UCSD-AML1 (cell line): ENCODE data around the gene C2orf72.
"Not testable (repeated sequence)": the region's sequence is repeated elsewhere in the genome, so short reads cannot be mapped to it uniquely, and the experiment has no call there.

Experiments used
- DNase-seq: peaks from one replicate; lab custom pipeline; 2025; ENCODE audit not compliant: unreplicated experiment; lab: John Stamatoyannopoulos, UW

C2orf72 gene

GRCh38 chr2:231013820-231014219 is 23.5 kb upstream of the C2orf72 start:
- no peak for DNase-seq

- no peak for DNase-seq
Observed at GRCh38 chr2:231015478-231015877, 21.8 kb upstream of the C2orf72 start.

GRCh38 chr2:231015926-231016325 is 21.4 kb upstream of the C2orf72 start:
- DNase-seq, result no peak

GRCh38 chr2:231016566-231017230 is 20.6 kb upstream of the C2orf72 start:
- DNase-seq, result no peak

- no peak for DNase-seq
Observed at GRCh38 chr2:231017231-231017598, 20.1 kb upstream of the C2orf72 start.

- no peak for DNase-seq
Observed at GRCh38 chr2:231018184-231018583, 19.1 kb upstream of the C2orf72 start.

- DNase-seq, result not testable (repeated sequence)
Observed at GRCh38 chr2:231025059-231025458, 12.3 kb upstream of the C2orf72 start.

- no peak for DNase-seq
Observed at GRCh38 chr2:231028889-231029288, 8.4 kb upstream of the C2orf72 start.

GRCh38 chr2:231029563-231029962 is 7.8 kb upstream of the C2orf72 start:
- DNase-seq, result no peak

GRCh38 chr2:231030725-231031124 is 6.6 kb upstream of the C2orf72 start:
- no peak for DNase-seq

- DNase-seq, result no peak
Observed at GRCh38 chr2:231032575-231033140, 4.7 kb upstream of the C2orf72 start.

- DNase-seq, result no peak
Observed at GRCh38 chr2:231033147-231034132, 3.9 kb upstream of the C2orf72 start.

- no peak for DNase-seq
Observed at GRCh38 chr2:231034291-231034882, 2.9 kb upstream of the C2orf72 start.

GRCh38 chr2:231036131-231036530 is 1.2 kb upstream of the C2orf72 start:
- DNase-seq, result no peak

- no peak for DNase-seq
Observed at GRCh38 chr2:231036578-231037106, 681 bp upstream of the C2orf72 start.

- no peak for DNase-seq
Observed at GRCh38 chr2:231037731-231038482, 584 bp downstream of the C2orf72 start.

GRCh38 chr2:231038483-231039293 is 1.4 kb downstream of the C2orf72 start:
- DNase-seq, result no peak

- DNase-seq, result no peak
Observed at GRCh38 chr2:231039294-231039664, 2.0 kb downstream of the C2orf72 start.

GRCh38 chr2:231039821-231040364 is 2.6 kb downstream of the C2orf72 start:
- no peak for DNase-seq
